ENCODE measurements around the gene NTN4.

The NTN4 gene

GRCh38 chr12:95648990-95649791 is 141.4 kb downstream of the NTN4 start:
- DNase-seq: no peak
- H3K79me2 ChIP-seq (ENCODE audit: control insufficient read depth, insufficient read depth, low read length): no peaks in the 10 kb centered on the region
- H3K36me3 ChIP-seq (ENCODE audit: control insufficient read depth, insufficient read depth, low read length): no peaks in the 10 kb centered on the region
- H4K5ac ChIP-seq (ENCODE audit: low read length): no peak overlapping the region
- H4K8ac ChIP-seq (ENCODE audit: low read depth, low read length): no peak overlapping the region
- H2BK120ac ChIP-seq (ENCODE audit: low read depth, low read length): no peak overlapping the region
- H3K4me2 ChIP-seq (ENCODE audit: low read length): no peak overlapping the region
- H3K79me1 ChIP-seq (ENCODE audit: low read length): no peaks in the 10 kb centered on the region
- H2AK5ac ChIP-seq (ENCODE audit: low read length): no peak overlapping the region
- no peak overlapping the region for H3K23ac ChIP-seq (ENCODE audit: low read length)
- H2BK15ac ChIP-seq (replicated peaks; ENCODE audit: low read depth): no peak overlapping the region
- WGBS (ENCODE audit: extremely low coverage, insufficient coverage, low lambda C conversion rate): no CpG with 5 or more reads among the region's 9 CpGs
- no peaks in the 10 kb centered on the region for H3K27me3 ChIP-seq (ENCODE audit: insufficient read depth, low read length, poor library complexity)
- no peak overlapping the region for H2BK5ac ChIP-seq (ENCODE audit: low read length)
- H3K18ac ChIP-seq (ENCODE audit: low read length): no peak overlapping the region
- no peak overlapping the region for H3K9ac ChIP-seq (ENCODE audit: low read length)
- no peak overlapping the region for H3K27ac ChIP-seq (ENCODE audit: low read depth, low read length)
- H3K4ac ChIP-seq (ENCODE audit: low read depth, low read length): no peak overlapping the region
- H3K56ac ChIP-seq (ENCODE audit: low read length): no peak overlapping the region
- H3K4me1 ChIP-seq (ENCODE audit: control insufficient read depth, low read depth, low read length): no peaks in the 10 kb centered on the region
- H3K4me3 ChIP-seq (ENCODE audit: low read length): no peak overlapping the region

GRCh38 chr12:95646781-95647190 is 143.8 kb downstream of the NTN4 start:
- no peaks in the 10 kb centered on the region for H3K27me3 ChIP-seq (ENCODE audit: insufficient read depth, low read length, poor library complexity)
- H3K23ac ChIP-seq (ENCODE audit: low read length): no peak overlapping the region
- H3K18ac ChIP-seq (ENCODE audit: low read length): no peak overlapping the region
- no peak overlapping the region for H3K4ac ChIP-seq (ENCODE audit: low read depth, low read length)
- DNase-seq: peak; percentile 27
- H3K4me1 ChIP-seq (ENCODE audit: control insufficient read depth, low read depth, low read length): no peaks in the 10 kb centered on the region
- no peak overlapping the region for H3K4me3 ChIP-seq (ENCODE audit: low read length)
- no peak overlapping the region for H4K8ac ChIP-seq (ENCODE audit: low read depth, low read length)
- H2AK5ac ChIP-seq (ENCODE audit: low read length): no peak overlapping the region
- H4K5ac ChIP-seq (ENCODE audit: low read length): no peak overlapping the region
- no peaks in the 10 kb centered on the region for H3K36me3 ChIP-seq (ENCODE audit: control insufficient read depth, insufficient read depth, low read length)
- H3K27ac ChIP-seq (ENCODE audit: low read depth, low read length): no peak overlapping the region
- WGBS (ENCODE audit: extremely low coverage, insufficient coverage, low lambda C conversion rate): no CpG with 5 or more reads among the region's 5 CpGs
- no peak overlapping the region for H3K56ac ChIP-seq (ENCODE audit: low read length)
- no peak overlapping the region for H3K4me2 ChIP-seq (ENCODE audit: low read length)
- no peaks in the 10 kb centered on the region for H3K79me1 ChIP-seq (ENCODE audit: low read length)
- H3K79me2 ChIP-seq (ENCODE audit: control insufficient read depth, insufficient read depth, low read length): no peaks in the 10 kb centered on the region
- H3K9ac ChIP-seq (ENCODE audit: low read length): no peak overlapping the region
- no peak overlapping the region for H2BK15ac ChIP-seq (replicated peaks; ENCODE audit: low read depth)
- H2BK120ac ChIP-seq (ENCODE audit: low read depth, low read length): no peak overlapping the region
- H2BK5ac ChIP-seq (ENCODE audit: low read length): no peak overlapping the region

- H2AK5ac ChIP-seq (ENCODE audit: low read length): no peak overlapping the region
- H3K18ac ChIP-seq (ENCODE audit: low read length): no peak overlapping the region
- H3K79me1 ChIP-seq (ENCODE audit: low read length): no peaks in the 10 kb centered on the region
- H3K4me2 ChIP-seq (ENCODE audit: low read length): no peak overlapping the region
- no peaks in the 10 kb centered on the region for H3K27me3 ChIP-seq (ENCODE audit: insufficient read depth, low read length, poor library complexity)
- H3K23ac ChIP-seq (ENCODE audit: low read length): no peak overlapping the region
- H3K4ac ChIP-seq (ENCODE audit: low read depth, low read length): no peak overlapping the region
- no peak overlapping the region for H4K5ac ChIP-seq (ENCODE audit: low read length)
- H3K27ac ChIP-seq (ENCODE audit: low read depth, low read length): no peak overlapping the region
- no peak overlapping the region for H3K4me3 ChIP-seq (ENCODE audit: low read length)
- H3K9ac ChIP-seq (ENCODE audit: low read length): no peak overlapping the region
- no peaks in the 10 kb centered on the region for H3K36me3 ChIP-seq (ENCODE audit: control insufficient read depth, insufficient read depth, low read length)
- no peak overlapping the region for H2BK120ac ChIP-seq (ENCODE audit: low read depth, low read length)
- H3K4me1 ChIP-seq (ENCODE audit: control insufficient read depth, low read depth, low read length): no peaks in the 10 kb centered on the region
- WGBS (ENCODE audit: extremely low coverage, insufficient coverage, low lambda C conversion rate): no CpG with 5 or more reads among the region's 4 CpGs
- H2BK5ac ChIP-seq (ENCODE audit: low read length): no peak overlapping the region
- no peak for DNase-seq
- H2BK15ac ChIP-seq (replicated peaks; ENCODE audit: low read depth): no peak overlapping the region
- H3K79me2 ChIP-seq (ENCODE audit: control insufficient read depth, insufficient read depth, low read length): no peaks in the 10 kb centered on the region
- no peak overlapping the region for H3K56ac ChIP-seq (ENCODE audit: low read length)
- H4K8ac ChIP-seq (ENCODE audit: low read depth, low read length): no peak overlapping the region
Observed at GRCh38 chr12:95643256-95643655, 147.3 kb downstream of the NTN4 start.

GRCh38 chr12:95642583-95642982 is 148.0 kb downstream of the NTN4 start:
- H3K23ac ChIP-seq (ENCODE audit: low read length): no peak overlapping the region
- H2BK5ac ChIP-seq (ENCODE audit: low read length): no peak overlapping the region
- no peak overlapping the region for H2AK5ac ChIP-seq (ENCODE audit: low read length)
- H3K79me1 ChIP-seq (ENCODE audit: low read length): no peaks in the 10 kb centered on the region
- H4K5ac ChIP-seq (ENCODE audit: low read length): no peak overlapping the region
- H2BK15ac ChIP-seq (replicated peaks; ENCODE audit: low read depth): no peak overlapping the region
- no peaks in the 10 kb centered on the region for H3K36me3 ChIP-seq (ENCODE audit: control insufficient read depth, insufficient read depth, low read length)
- no peak overlapping the region for H3K18ac ChIP-seq (ENCODE audit: low read length)
- no peak overlapping the region for H2BK120ac ChIP-seq (ENCODE audit: low read depth, low read length)
- H3K9ac ChIP-seq (ENCODE audit: low read length): no peak overlapping the region
- no peaks in the 10 kb centered on the region for H3K79me2 ChIP-seq (ENCODE audit: control insufficient read depth, insufficient read depth, low read length)
- peak; percentile 27 for DNase-seq
- H3K4me2 ChIP-seq (ENCODE audit: low read length): no peak overlapping the region
- no peaks in the 10 kb centered on the region for H3K4me1 ChIP-seq (ENCODE audit: control insufficient read depth, low read depth, low read length)
- no peak overlapping the region for H3K27ac ChIP-seq (ENCODE audit: low read depth, low read length)
- H3K4me3 ChIP-seq (ENCODE audit: low read length): no peak overlapping the region
- H3K27me3 ChIP-seq (ENCODE audit: insufficient read depth, low read length, poor library complexity): no peaks in the 10 kb centered on the region
- WGBS (ENCODE audit: extremely low coverage, insufficient coverage, low lambda C conversion rate): no CpG with 5 or more reads among the region's 6 CpGs
- no peak overlapping the region for H3K56ac ChIP-seq (ENCODE audit: low read length)
- H4K8ac ChIP-seq (ENCODE audit: low read depth, low read length): no peak overlapping the region
- no peak overlapping the region for H3K4ac ChIP-seq (ENCODE audit: low read depth, low read length)

GRCh38 chr12:95641299-95641952 is 149.1 kb downstream of the NTN4 start:
- WGBS (ENCODE audit: extremely low coverage, insufficient coverage, low lambda C conversion rate): no CpG with 5 or more reads among the region's 3 CpGs
- no peak overlapping the region for H3K23ac ChIP-seq (ENCODE audit: low read length)
- H3K4me1 ChIP-seq (ENCODE audit: control insufficient read depth, low read depth, low read length): no peaks in the 10 kb centered on the region
- no peaks in the 10 kb centered on the region for H3K79me2 ChIP-seq (ENCODE audit: control insufficient read depth, insufficient read depth, low read length)
- DNase-seq: no peak
- no peak overlapping the region for H3K9ac ChIP-seq (ENCODE audit: low read length)
- no peaks in the 10 kb centered on the region for H3K79me1 ChIP-seq (ENCODE audit: low read length)
- no peak overlapping the region for H4K8ac ChIP-seq (ENCODE audit: low read depth, low read length)
- no peak overlapping the region for H3K4me2 ChIP-seq (ENCODE audit: low read length)
- H2BK15ac ChIP-seq (replicated peaks; ENCODE audit: low read depth): no peak overlapping the region
- no peak overlapping the region for H3K27ac ChIP-seq (ENCODE audit: low read depth, low read length)
- no peak overlapping the region for H4K5ac ChIP-seq (ENCODE audit: low read length)
- H3K4ac ChIP-seq (ENCODE audit: low read depth, low read length): no peak overlapping the region
- no peak overlapping the region for H2BK120ac ChIP-seq (ENCODE audit: low read depth, low read length)
- H2BK5ac ChIP-seq (ENCODE audit: low read length): no peak overlapping the region
- no peak overlapping the region for H3K4me3 ChIP-seq (ENCODE audit: low read length)
- H3K18ac ChIP-seq (ENCODE audit: low read length): no peak overlapping the region
- no peak overlapping the region for H2AK5ac ChIP-seq (ENCODE audit: low read length)
- no peaks in the 10 kb centered on the region for H3K27me3 ChIP-seq (ENCODE audit: insufficient read depth, low read length, poor library complexity)
- no peaks in the 10 kb centered on the region for H3K36me3 ChIP-seq (ENCODE audit: control insufficient read depth, insufficient read depth, low read length)
- no peak overlapping the region for H3K56ac ChIP-seq (ENCODE audit: low read length)
